ENCODE data around the gene ZNF536.

- TF ChIP-seq, protein P1, sequence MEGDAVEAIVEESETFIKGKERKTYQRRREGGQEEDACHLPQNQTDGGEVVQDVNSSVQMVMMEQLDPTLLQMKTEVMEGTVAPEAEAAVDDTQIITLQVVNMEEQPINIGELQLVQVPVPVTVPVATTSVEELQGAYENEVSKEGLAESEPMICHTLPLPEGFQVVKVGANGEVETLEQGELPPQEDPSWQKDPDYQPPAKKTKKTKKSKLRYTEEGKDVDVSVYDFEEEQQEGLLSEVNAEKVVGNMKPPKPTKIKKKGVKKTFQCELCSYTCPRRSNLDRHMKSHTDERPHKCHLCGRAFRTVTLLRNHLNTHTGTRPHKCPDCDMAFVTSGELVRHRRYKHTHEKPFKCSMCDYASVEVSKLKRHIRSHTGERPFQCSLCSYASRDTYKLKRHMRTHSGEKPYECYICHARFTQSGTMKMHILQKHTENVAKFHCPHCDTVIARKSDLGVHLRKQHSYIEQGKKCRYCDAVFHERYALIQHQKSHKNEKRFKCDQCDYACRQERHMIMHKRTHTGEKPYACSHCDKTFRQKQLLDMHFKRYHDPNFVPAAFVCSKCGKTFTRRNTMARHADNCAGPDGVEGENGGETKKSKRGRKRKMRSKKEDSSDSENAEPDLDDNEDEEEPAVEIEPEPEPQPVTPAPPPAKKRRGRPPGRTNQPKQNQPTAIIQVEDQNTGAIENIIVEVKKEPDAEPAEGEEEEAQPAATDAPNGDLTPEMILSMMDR (IDR thresholded peaks at IDR 0.05; ENCODE audit: insufficient read depth, low read length), result no peak
- TF ChIP-seq POLR2AphosphoS5 (IDR thresholded peaks at IDR 0.05; ENCODE audit: low read depth) (no peak), REST (IDR thresholded peaks at IDR 0.05; ENCODE audit: insufficient replicate concordance, low read depth) (no peak), GABPA (IDR thresholded peaks at IDR 0.05; ENCODE audit: low read depth) (no peak)
Measured at GRCh38 chr19:30439310-30439709, 67.1 kb downstream of the ZNF536 start.

Data from HL-60 (cell line).